Activated gamma-delta T cell treated with Interleukin-2 at 50 U/mL for 16 hours (primary cell): ENCODE data around the gene BABAM1.

ENCODE experiments used
- DNase-seq: peaks from one replicate; pipeline ENCODE4 v3.0.0-alpha.2; 2020

Gene BABAM1

DNA sequence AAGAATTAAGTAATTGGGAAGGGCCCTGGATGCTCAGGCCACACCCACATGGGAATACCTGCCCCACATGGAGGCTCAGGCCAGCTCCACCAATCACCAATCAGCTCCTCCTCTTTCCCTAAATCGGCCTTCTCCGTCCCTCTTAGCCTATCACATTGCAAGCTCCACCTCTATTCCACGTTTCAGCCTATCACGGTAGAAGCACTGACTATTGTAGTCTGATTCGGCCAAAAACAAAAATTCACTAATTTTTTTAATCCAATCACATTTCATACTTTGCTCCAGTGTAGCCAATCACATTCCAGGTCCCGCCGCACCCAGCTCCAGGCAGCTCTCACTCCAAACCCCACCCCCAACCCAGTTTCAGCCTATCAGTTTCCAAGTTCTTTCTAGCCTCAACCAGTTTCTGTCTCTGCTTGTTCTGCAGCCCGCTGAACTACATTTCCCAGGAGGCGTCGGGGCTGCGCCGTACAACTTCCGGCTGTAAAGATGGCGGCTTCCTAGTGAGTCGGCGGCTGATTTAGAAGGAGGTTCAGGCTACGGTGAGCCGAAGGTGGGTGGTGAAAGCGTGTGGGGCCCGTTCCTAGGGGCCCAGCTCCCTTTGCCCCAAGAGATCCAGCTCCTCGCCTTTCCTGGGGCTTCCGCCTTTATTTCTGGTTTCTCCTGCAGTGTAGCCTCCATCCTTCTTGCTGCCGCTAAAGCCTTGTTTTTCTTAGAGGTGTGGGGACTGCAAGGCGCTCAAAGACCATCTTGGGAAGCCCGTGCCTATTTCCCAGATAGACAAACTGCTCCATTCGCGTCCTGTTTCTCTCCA, at the start of gene BABAM1:
Gene BABAM1, plus strand, starts transcription at position 469 of the 814 bp plus-strand sequence. CDS start 1,364 bp downstream, outside the sequence.
- peak; percentile 94 for DNase-seq

DNA sequence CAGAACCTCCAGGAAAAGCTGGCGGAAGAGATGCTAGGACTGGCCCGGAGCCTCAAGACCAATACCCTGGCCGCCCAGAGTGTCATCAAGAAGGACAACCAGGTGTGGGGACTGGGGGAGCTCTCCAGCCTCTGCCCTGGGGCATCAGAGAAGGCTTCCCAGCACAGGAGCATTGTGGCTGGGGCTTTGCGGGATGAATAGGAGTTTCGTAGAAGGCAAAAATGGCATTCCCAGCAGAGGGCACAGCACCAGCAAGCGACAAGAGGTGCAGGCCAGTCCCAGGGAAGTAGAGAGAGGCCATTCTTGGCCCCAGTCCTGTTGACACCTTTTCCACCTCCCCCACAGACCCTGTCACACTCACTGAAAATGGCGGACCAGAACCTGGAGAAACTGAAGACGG, 48.0 kb upstream of the BABAM1 start:
- DNase-seq = no peak

DNA sequence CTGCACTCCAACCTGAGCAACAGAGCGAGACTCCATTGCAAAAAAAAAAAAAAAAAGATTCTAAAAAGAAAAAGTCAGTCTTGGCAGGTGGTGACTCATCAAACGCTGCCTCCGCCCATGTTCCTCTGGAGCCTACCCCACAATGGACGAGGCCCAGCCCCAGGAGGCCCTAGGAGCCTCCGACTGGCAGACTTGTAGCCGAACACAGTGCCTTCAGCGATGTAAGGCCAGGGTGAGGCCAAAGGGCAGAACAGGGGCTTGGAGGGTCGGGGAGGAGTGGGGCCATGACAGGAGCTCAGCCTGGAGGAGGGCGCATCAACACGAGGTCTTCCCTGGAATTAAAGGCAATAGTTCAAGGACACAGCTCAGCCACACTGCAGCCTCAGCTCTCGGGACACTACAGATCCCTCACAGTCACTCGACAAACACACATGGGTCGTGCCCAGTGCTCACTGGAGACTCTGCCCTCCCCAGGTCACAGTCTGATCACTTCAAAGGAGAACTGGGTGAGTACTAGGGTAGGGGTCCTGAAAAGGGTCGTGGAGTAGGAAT, 47.0 kb upstream of the BABAM1 start:
- no peak for DNase-seq

DNA sequence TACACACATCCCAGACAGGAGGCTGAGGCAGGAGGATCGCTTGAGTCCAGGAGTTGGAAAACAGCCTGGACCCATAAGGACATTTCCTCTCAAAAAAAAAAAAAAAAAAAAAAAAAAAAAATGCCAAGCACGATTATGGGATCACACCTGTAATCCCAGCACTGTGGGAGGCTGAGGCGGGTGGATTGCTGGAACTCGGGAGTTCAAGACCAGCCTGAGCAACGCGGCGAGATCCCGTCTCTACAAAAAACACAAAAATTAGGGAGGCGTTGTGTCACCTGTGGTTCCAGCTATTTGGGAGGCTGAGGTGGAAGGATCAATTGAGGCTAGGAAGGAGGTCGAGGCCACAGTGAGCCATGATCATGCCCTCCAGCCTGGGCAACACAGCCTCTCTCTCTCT, 42.2 kb upstream of the BABAM1 start:
- DNase-seq = no peak

DNA sequence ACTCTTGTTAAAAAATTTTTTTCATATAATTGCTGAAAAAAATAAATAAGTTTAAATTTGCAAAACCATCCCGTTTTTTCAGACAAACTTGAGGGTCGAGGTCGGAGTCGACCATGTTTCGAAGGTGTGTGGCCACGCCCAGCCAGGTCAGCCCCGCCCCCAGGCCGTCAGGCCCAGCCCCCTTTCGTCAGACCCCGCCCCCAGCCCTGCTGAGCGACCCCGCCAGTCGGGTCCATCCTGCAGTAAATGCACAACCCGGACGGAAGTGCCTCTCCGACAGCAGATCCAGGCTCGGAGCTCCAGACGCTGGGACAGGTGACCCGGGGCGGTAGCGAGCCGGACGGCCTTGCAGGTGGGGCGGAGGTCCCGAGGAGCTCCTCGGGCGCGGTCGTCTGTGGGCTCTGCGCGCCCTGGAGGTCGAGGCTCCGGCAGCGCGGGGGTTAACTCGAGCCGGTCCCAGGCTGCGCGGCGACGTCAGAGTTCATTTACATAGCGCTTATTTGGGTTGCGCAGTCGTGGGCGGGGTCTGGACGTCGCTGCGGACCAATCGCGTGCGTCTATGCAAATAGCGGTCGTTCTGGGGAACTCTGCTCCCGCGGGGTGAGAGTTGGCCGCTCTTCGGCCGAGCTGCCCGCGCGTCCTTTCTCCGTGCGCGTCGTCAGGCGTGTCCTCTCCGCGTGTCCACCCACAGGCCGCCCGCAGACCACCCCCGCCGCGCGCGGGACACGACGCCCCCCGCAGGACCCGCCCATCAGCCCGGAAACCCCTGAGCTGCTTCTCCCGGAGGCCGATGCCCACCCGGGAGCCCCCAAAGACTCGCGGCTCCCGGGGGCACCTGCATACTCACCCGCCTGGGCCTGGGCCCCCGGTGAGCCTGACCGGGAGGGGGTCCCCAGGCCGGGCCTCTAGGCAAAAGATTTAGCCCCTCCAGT, 41.0 kb upstream of the BABAM1 start, which contains the start of gene OCEL1:
Gene OCEL1, plus strand, starts transcription at position 225 of the 932 bp plus-strand sequence. Its CDS starts 22 bp downstream, at position 247.
- peak; percentile 96 for DNase-seq

DNA sequence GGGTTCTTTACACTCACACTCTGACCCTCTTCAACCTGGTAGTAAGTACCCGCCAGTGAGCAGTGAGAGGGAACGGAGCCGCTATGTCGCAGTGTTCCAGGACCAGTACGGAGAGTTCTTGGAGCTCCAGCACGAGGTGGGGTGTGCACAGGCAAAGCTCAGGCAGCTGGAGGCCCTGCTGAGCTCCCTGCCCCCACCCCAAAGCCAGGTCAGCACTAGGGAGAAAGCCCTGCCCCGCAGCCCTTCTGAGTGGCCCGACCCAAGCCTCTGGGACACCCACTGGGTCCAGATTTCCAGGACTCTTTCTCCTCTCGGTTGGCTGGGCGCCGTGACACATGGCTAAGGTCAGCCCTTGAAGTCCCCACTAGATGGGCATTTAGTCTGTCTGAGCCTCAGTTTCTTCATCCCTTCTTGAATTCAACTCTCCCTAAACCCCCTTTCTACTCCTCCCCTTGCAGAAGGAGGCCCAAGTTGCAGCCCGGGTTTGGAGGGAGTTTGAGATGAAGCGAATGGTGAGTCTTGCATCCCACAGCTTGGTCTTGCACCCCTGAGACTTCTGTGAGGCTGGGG, 39.4 kb upstream of the BABAM1 start:
- DNase-seq = no peak

DNA sequence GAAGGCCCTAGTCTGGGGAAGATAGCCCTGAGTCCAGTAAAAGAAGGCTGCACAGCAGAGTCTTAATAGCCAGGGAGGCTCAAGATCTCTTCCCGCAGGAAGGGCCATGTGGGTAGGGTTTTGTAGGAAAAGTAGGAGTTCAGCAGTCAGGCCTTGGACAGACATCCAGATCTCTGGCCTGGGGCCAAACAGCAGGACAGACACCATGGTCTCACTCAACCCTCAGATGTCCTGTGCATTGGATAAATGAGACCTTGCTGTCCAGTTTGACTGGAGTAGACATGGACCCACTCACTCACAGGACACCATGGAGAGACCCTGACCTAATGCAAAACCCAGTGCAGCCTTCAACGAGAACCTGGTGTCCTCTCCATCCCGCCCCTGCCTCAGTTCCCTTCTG, 37.4 kb upstream of the BABAM1 start:
- DNase-seq = no peak

DNA sequence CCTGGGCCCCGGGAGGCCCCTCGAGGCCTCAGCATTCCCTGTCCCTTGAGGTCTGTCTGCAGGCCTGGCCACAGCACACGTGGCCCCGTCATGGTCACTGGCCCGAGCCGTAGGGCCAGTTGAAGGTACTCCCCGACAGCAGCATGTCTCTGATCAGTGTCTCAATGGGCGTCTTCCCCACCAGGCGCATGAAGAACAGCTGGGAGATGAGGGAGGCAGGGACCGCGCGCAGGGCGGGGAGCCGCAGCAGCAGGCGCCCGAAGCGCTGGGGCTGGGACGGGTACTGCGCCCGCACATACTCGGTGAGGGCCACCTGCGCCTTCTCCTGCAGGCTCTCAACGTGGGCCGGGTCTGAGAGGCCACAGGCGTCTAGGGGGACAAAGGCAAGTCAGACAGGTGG, 35.0 kb upstream of the BABAM1 start:
- no peak for DNase-seq

DNA sequence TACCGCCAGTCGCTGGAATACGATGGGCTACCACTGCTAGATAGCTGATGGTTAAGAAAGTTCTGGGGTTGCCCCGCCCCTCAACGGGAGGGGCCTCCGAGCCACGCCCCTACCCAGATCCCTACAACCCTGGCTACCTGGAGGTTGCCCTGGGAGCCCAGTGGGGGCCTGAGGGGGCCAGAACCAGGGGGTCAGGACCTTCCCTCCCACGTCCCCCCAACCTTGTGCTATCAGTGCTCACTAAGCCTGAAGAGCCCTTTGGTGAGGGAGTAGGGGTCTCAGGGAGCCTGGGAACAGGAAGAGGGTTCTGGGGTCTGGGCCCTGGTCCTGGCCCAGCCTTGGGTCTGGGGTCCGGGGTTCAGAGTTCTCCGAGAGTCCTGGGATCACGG, 32.3 kb upstream of the BABAM1 start:
- DNase-seq = peak; percentile 36

DNA sequence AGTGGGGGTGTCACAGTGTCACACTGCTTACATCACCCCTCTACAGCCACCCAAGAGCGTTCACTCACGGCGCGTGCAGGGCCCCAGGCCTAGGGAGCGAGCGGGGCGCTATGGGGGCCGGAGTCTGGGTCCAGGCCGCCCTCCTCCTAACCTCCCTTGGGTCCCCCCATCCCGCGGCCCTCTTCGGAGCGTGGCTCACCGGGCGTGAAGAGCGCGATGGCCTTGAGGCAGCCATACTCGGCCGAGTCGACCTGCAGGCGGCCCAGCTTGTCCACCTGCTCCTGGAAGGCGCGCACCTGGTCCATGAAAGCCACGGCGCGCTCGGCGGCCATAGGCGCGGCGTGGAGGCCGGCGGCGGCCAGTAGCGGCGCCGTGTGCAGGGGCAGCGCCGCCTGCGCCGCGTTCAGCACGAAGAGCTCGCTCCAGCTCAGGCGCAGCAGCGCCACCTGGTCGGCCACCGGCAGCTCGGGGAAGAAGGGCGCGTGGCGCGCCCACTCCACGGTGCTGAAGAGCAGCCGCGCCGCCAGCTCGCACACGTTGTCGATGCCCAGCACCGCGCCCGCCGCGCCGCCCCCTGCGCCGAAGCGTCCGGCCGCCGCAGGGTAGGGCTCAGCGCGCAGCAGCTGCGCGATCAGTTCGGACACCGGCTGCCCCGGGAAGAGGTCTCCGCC, 31.8 kb upstream of the BABAM1 start:
- peak; percentile 68 for DNase-seq

DNA sequence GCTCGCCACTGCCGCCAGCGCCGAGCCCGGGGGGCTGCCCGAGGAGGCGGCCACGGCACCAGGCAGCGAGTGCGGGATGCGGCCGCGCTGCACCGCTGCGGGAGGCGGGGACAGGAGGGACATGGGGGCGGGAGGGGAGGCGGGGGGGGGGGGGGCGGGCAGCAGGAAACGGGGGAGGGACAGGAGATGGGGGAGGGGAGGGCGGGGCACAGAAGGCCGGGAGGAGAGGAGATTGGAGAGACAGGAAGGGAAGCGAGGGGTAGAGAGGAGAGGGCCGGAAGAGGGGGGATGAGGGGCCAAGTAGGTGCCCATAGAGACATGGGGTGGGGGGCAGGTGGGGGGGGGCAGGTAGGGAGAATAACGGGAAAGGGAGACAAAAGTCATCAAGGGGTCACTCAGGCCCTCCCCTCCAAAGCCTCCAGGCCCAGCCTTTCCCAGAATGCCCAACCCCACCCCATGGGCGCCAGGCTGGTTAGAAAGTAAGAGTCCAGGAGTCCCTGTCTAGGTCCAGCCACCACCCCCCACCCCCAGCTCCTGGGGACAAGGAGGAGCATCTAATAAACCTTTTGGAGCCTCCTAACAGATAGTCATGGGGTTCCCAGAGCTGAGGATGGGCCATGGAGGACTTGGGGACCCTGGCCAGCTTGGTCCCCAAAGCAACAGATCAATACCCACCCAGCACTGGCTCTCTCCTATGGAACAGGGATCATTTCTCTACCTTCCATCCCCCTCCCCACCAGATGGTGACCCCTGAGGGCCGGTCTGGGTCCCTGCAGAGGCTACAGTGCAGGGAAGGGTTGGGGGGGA, 31.1 kb upstream of the BABAM1 start:
- DNase-seq = no peak

DNA sequence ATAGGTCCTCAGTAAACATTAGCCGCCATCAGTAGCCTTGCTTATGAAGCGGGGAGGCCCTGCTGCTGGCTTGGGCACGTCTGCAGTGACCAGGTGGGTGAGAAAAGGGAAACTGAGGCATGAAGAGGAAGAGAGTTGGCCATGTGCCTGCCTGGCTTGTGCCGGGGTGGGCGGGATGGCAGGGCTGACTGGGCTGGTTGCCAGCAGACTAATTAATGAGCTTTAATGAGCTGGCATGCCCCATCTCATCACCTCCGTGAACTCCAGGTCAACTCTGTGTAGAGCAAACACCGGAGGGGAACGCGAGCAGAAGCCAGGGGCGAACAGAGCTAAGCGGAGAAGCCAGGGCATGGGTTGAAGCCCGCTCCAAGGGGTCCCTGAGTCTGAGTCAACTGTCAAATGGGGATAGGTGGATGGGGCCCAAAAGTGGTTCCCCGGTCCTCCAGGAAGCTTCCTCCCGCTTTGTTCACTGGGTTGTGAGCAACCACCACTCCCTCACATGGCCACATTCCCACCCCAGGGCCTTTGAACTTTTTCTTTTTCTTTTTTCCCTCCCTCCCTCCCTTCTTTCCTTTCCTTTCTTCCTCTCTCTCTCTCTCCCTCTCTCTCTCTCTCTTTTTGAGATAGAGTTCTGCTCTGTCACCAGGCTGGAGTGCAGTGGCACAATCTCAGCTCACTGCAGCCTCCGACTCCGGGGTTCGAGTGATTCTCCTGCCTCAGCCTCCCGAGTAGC, 30.3 kb upstream of the BABAM1 start:
- no peak for DNase-seq

DNA sequence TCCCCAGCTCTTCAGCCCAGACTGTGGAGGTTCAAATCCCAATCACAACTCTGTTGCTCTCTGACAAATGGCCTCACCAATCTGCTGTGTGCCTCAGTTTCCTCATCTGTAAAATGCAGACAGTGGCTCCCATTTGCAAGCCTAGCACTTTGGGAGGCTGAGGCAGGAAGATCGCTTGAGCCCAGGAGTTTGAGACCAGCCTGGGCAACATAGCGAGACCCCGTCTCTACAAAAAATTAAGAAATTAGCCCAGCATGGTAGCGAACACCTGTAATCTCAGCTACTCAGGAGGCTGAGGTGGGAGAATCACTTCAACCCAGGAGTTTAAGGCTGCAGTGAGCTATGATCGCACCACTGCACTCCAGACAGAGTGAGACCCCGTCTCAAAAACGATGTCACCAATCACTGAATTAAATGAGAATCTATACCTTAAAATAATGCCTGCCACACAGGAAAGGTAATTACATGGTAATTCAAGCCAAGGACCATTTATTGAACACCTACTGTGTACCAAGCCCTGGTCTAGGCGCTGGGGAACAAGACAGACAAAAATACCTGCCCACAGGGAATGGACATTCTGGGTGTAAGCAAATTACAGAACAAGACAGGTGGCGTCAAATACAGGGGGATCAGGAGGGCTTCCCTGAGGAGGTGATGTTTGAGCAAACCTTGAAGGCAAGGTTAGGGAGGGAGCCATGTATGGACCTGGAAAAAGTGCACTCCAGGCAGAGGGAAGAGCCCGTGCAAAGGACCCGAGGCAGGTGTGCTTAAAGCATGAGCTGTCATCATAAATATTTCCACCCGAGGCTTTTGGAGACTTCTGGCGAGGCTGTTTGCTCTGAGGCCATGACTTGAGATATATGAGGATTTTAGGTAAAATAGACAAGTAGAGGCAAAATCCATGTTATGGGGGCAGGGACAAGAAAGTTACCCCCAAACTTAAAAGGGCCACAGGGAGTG, 29.2 kb upstream of the BABAM1 start:
- no peak for DNase-seq

DNA sequence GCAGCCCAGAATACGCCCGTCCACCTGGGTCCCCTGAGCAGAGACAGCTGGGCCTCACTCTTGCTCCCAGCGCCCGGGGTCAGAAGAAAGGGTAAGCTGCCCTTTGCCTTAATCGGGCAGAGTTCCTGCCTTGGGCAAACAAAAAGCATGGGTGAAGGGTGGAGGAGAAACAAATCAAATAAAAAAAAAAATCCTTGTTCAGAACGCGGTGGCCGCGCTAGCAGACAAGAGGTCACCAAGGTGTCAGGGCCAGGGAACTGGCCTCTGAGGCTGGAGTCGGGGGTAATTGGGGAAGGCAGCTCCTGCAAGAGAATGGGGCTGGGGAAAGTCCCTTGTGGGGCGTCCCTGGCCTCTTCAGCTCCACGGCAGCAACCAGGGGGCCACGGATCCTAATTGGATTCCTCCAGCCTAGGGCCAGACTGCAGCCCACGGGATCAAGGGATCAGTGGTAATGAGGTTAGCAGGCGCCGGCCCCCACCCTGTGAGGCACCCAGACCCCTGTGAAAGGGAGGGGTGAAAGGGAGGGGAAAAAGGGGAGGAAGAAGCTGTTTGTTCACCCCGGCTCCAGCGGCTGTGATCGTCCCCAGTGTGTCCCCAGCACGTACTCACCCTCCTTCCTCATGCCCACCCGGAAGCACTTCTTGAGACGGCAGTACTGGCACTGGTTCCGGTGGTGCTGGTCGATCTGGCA, 27.0 kb upstream of the BABAM1 start:
- no peak for DNase-seq

DNA sequence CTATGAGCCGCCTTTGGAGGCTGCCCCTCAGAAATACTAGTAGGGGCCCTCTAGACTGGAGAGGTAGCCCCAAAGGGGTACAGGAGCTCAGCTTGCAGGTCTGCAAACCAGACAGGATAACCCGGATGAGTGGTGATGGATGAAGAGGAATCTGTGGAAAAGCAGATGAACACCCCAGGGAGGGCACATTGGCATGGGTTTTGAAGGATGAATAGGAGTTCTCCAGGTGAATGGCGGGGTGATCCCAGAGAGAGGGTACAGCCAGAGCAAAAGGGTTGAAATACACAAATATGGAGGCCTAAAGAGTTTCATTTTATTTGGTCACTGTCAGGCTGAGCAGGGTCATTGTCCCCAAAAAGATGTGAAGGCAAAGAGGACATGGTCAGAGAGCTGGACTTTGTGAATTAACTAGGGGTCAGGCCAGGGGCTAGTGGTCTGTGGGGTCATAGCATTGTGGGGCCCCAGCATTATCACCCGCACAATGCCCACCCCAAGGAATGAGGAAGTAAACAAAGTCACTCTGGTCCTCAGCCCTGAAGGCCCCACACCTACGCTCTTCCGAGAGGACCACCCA, 26.3 kb upstream of the BABAM1 start:
- no peak for DNase-seq

DNA sequence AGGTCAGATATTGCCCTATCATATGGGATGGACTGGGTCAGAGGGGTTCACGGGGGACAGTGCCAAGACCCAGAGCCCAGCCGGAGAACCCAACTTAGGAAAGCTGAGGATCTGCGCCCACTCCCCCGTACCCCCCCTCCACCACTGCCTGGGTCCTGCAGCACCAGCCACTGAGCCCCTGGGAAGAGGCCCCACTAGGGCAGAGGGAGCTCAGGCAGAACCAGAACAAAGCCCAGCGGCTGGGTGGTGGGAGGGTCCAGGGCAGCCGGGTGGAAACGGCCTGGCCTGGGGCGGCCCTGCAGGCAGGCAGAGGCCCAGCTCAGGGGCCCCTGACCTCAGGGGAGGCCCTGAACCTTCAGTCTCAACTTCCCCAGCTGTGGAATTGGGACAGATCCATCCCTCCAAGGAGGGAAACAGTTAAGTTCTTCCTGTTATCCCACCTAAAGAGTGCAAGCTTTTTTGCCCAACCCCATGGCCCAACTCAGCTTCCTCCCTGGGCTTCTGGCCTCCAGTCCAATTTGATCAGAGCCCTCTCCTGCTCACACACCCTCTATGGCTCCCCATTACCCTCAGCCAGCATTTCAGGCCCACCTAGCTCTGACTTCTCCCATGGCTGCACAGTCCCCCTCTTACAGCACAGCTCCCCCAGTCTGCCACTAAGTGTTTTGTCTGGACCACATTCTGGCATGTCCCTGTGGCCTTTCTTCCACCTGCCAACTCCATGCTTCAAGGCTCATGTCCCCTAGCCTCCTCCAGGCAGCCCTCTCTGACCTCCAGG, 24.6 kb upstream of the BABAM1 start:
- no peak for DNase-seq

DNA sequence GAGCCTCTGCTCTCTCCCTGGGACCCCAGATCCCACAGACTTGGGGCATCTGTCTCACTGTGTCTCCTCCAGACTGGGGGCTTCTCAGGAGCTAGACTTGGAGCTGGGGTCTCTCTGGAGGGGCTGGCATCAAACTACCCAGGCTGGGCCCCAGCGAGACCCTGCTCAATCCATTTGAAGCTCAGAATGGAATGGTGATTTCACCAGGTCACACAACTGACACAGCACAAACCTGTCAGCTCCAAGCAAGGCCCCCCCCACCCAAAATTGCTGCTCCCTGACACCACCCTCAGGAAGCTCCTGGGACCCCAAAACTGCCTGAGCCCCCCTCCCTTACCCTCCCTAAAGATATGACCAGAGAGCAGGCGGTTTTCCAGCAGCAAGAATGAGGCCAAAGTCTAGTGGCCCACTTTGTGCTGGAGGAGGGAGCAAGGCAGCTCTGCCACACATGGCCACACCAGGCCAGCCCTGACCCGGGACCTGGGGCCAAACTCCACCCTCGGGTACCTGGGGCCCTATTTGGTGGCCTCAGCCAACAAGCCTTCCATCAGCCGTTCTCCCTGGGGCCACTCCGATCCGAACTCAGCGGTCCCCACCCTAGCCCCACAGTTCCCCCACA, 23.9 kb upstream of the BABAM1 start:
- DNase-seq = no peak
